Measurements from ENCODE around the gene PLPP3.

Gene PLPP3

GRCh38 chr1:56534130-56534651, 45.2 kb downstream of the PLPP3 start:
- TF ChIP-seq CTCF (IDR thresholded peaks at IDR 0.05) = no peak

- no peak for TF ChIP-seq CTCF (IDR thresholded peaks at IDR 0.05)
Observed at GRCh38 chr1:56533621-56534020, 45.7 kb downstream of the PLPP3 start.

- TF ChIP-seq CTCF (IDR thresholded peaks at IDR 0.05) = no peak
Observed at GRCh38 chr1:56533197-56533596, 46.2 kb downstream of the PLPP3 start.

GRCh38 chr1:56532350-56532683, 47.0 kb downstream of the PLPP3 start:
- TF ChIP-seq CTCF (IDR thresholded peaks at IDR 0.05) = no peak

GRCh38 chr1:56531624-56532349, 47.6 kb downstream of the PLPP3 start:
- TF ChIP-seq CTCF (IDR thresholded peaks at IDR 0.05) = no peak

GRCh38 chr1:56529801-56530200, 49.6 kb downstream of the PLPP3 start:
- TF ChIP-seq CTCF (IDR thresholded peaks at IDR 0.05) = no peak

- TF ChIP-seq CTCF (IDR thresholded peaks at IDR 0.05) = no peak
Observed at GRCh38 chr1:56527548-56528302, 51.6 kb downstream of the PLPP3 start.

Measured in LNCAP (cell line).